GM20431 (cell line): ENCODE measurements around the gene MIGA1.

Source experiments
- in situ Hi-C: fragments of 300-500 bp; cut with MseI, MboI; formaldehyde crosslinking; loops from one replicate; pipeline ENCODE4 v1.15.0; 2020; ENCODE audit warnings: low sequenced_read_pairs; ENCODE audit not compliant: unreplicated experiment

MIGA1 gene

GRCh38 chr1:77834771-77835334 is 55.4 kb downstream of the MIGA1 start:
- in situ Hi-C loops = no loop called here

- in situ Hi-C loops = no loop called here
Measured at GRCh38 chr1:77841574-77841973, 62.1 kb downstream of the MIGA1 start.

- in situ Hi-C loops = no loop called here
Measured at GRCh38 chr1:77845951-77846350, 66.5 kb downstream of the MIGA1 start.

DNA sequence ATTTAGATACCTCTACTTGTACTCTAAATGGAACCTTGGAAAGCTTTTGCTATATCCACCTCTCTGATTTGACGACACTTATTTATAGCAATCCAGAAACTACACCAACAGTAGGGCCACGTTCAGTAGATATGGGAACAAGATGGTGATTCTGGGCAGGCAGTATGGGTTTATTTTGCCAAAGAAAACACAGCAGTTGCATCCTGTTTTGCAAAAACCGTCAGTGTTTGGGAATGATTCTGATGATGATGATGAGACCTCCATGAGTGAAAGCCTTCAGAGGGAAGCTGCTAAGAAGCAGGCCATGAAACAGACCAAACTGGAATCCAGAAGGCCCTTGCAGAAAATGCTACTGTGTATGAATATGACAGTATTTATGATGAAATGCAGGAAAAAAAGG is 67.5 kb downstream of the MIGA1 start:
- in situ Hi-C loops = no loop called here

DNA sequence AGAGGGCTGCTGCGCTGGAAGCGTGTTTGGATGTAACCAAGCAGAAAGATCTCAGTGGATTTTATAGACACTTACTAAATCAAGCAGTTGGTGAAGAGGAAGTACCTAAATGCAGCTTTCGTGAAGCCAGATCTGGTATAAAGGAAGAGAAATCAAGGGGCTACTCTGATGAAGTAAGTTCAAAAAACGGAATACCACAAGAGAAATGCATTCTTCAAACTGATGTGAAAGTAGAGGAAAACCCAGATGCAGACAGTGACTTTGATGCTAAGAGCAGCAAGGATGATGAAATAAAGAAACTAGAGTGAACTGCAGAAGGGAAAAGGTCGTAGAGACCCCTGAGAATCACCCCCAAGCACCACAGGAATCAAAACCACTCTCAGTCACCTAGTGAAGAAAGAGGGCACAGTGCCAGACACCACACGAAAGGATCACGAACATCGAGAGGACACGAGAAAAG is 68.2 kb downstream of the MIGA1 start:
- in situ Hi-C loops = no loop called here

DNA sequence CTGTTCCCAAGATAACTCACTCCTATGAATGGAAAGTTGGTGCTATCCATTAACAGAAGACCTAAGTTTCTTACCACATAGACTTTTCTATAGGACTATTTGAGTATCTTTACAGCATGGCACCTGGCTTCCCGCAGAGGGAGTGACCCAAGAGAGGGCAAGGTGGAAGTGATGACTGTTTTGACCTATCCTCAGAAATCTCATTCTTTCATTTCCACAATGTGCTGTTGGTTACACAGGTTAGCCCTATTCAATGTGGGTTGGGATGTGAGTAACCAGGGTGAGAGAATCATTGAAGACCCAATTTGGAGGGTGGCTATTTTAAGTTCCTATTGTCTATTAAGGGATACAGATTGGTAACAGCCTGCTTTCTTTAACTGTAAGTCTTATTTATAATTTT is 70.6 kb downstream of the MIGA1 start:
- in situ Hi-C loops = no loop called here

DNA sequence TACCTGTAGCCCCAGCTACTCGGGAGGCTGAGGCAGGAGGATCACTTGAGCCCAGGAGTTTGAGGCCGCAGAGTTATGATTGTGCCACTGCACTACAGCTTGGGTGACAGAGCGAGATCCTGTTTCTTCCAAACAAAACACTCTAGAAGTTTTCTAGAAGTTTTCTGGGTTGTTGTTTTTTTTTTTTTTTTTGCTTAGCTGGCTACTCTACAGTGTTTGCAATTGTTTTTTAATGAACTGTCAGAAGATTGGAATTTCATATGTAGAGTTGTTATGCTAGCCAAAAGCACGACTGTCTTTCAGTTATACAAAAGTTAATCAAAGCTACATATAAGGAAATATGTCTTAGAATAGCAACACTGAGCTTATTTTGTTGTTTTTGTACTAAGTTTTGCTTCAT is 78.1 kb downstream of the MIGA1 start:
- in situ Hi-C loops = no loop called here

DNA sequence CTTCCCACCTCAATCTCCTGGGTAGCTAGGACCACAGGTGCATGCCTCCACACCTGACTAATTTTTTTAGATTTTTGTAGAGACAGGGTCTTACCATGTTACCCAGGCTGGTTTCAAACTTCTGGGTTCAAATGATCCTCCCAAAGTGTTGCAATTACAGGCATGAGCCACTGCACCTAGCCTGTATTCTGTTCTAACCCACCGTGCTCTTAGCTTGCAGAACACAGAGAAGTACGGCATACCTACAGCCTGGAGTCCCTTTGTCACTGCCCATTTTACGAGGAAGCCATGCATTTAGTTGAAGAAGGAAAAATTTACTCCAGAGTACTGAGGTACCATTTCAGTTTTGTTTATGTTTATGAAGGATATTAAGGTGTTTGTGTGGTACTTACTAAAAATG is 79.3 kb downstream of the MIGA1 start:
- in situ Hi-C loops = no loop called here

- in situ Hi-C loops = no loop called here
Measured at GRCh38 chr1:77859248-77859647, 79.8 kb downstream of the MIGA1 start.

GRCh38 chr1:77866296-77866695 is 86.8 kb downstream of the MIGA1 start:
- in situ Hi-C loops = no loop called here

DNA sequence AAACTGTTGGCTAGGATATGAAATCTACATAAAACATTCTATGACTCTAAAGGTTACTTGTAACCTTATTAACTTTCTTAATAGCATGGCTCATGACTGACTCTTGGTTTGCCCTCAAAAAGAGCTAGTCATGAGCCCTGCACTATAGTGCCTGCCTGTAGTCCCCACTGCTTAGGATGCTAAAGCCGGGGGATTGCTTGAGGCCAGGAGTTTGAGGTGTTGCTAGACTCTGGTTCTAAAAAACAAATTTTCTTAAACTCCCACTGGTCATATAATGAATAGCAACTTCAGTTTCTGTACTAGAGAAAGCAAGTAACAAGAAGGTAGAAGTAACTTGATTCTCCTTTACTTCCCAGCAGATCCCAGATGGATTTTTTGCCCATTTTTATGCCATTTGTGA is 93.2 kb downstream of the MIGA1 start:
- in situ Hi-C loops = no loop called here

GRCh38 chr1:77873461-77873860 is 94.0 kb downstream of the MIGA1 start:
- in situ Hi-C loops = no loop called here

- in situ Hi-C loops = no loop called here
Measured at GRCh38 chr1:77874804-77875445, 95.5 kb downstream of the MIGA1 start.

DNA sequence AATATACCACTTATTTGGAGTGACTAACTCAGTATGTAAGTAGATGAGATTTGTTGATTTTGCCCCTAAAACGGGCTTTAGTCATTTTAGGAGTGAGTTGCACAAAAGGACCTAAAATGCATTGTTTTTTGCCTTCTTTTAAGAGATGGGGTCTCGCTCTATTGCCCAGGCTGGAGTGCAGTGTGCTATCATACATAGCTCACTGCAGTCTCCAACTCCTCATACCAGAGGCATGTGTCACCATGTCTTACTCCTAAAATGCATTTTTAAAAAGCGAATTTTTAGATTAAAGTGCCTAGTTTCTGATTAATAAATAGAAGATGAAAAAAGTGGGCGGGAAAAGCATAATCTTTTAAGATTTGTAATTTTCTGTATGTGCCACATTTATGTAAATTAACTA is 97.4 kb downstream of the MIGA1 start:
- in situ Hi-C loops = no loop called here

GRCh38 chr1:77881061-77881460 is 101.6 kb downstream of the MIGA1 start:
- in situ Hi-C loops = no loop called here

GRCh38 chr1:77882411-77882810 is 103.0 kb downstream of the MIGA1 start:
- in situ Hi-C loops = no loop called here

- in situ Hi-C loops = no loop called here
Measured at GRCh38 chr1:77888081-77888780, 108.8 kb downstream of the MIGA1 start, which contains the start of gene NEXN. TSS of gene NEXN (plus strand) at chr1:77888624. CDS start at chr1:77916107, 27,483 bp downstream.

- in situ Hi-C loops = no loop called here
Measured at GRCh38 chr1:77888781-77889642, 109.6 kb downstream of the MIGA1 start.

DNA sequence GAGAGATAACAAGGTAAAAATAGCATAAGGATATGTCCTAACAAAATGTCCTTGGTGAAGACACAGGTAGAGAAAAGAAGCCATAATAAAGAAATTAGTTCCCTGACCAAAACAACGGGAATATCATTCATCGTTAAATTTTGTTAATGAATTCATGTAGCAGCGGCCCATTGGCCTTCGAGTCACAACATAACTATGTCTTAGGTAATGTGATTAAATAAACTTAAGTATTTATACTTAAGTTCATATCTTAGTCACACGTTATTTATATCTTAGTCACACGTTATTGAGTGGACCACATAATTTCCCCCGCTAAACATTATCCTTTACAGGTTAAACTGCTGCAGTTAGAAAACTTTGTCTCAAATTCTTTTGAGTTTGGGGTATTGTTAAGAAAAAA is 110.2 kb downstream of the MIGA1 start:
- in situ Hi-C loops = no loop called here

- in situ Hi-C loops = no loop called here
Measured at GRCh38 chr1:77891200-77891599, 111.8 kb downstream of the MIGA1 start.
